AG04450 (cell line): ENCODE measurements around the gene METTL13. TPM values are rescaled to one million over a fixed set of nuclear protein-coding genes. Genes with fewer than 3 reads are reported as not detected.

Experiments used
- CTCF ChIA-PET: fragments of 300-600, 350-600 bp; formaldehyde crosslinking; extraction: SDS; loops from one replicate; lab custom pipeline; 2022; ENCODE audit warnings: antibody characterized with exemption, inconsistent platforms; lab: Charles Lee
- POLR2A ChIA-PET: fragments of 350-600 bp; formaldehyde crosslinking; extraction: SDS; loops from one replicate; lab custom pipeline; 2021; ENCODE audit warnings: antibody characterized with exemption, inconsistent platforms; lab: Yijun Ruan, JAX
- DNase-seq: peaks from one replicate; pipeline ENCODE4 v3.0.0-alpha.2; 2011; ENCODE audit warnings: low read depth, low spot score
- H3K27ac ChIP-seq: one replicate; pipeline ENCODE4 v1.5.1; 2012; ENCODE audit warnings: low read depth, low read length, control low read depth
- H3K27me3 ChIP-seq: one replicate; pipeline ENCODE4 v1.6.0; 2012; ENCODE audit warnings: low read length; ENCODE audit not compliant: control insufficient read depth, insufficient read depth
- H3K4me3 ChIP-seq: 2 replicates; pipeline ENCODE4 v1.5.1; 2011; ENCODE audit warnings: mild to moderate bottlenecking, low read depth, low read length, control low read depth
- H3K9me3 ChIP-seq: 2 replicates; pipeline ENCODE4 v1.5.1; 2012; ENCODE audit warnings: low read length; ENCODE audit not compliant: control insufficient read depth, insufficient read depth
- polyA plus RNA-seq: library from polyadenylated mRNA; depleted of rRNA; stranded (reverse); fragments of >200 nt; gene quantifications from 2 replicates; pipeline ENCODE4 v1.2.3, GENCODE V29; 2011
- TF ChIP-seq, protein P1 (sequence below): IDR thresholded peaks from 2 replicates; pipeline ENCODE4 v1.5.1; 2011; ENCODE audit warnings: low read depth, low read length, control low read depth, inconsistent platforms

The METTL13 gene
- polyA plus RNA-seq, 1 experiment: 32.0 TPM

DNA sequence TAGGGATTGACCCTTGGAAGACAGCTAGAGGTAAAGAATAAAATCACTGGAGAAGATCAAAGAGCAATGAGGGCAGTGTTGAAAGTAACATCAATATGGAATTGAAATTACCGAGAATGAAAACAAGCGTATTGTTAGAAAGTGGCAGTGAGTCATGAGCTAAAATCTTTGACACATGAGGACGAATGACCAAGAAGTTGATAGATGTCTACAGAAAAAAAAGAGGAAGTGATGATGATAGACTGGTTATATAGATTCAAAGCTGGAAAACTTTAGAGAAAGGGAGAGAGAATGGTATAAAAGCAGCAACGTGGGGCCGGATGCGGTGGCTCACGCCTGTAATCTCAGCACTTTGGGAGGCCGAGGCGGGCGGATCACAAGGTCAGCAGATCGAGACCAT lies 47.3 kb downstream of the METTL13 start:
- Histone ChIP-seq H3K4me3 (no peak overlapping the region), H3K9me3 (peaks cover 6% of the 10 kb centered on the region), H3K27ac (no peak overlapping the region), H3K27me3 (peaks cover 7% of the 10 kb centered on the region)
- TF ChIP-seq, protein P1, sequence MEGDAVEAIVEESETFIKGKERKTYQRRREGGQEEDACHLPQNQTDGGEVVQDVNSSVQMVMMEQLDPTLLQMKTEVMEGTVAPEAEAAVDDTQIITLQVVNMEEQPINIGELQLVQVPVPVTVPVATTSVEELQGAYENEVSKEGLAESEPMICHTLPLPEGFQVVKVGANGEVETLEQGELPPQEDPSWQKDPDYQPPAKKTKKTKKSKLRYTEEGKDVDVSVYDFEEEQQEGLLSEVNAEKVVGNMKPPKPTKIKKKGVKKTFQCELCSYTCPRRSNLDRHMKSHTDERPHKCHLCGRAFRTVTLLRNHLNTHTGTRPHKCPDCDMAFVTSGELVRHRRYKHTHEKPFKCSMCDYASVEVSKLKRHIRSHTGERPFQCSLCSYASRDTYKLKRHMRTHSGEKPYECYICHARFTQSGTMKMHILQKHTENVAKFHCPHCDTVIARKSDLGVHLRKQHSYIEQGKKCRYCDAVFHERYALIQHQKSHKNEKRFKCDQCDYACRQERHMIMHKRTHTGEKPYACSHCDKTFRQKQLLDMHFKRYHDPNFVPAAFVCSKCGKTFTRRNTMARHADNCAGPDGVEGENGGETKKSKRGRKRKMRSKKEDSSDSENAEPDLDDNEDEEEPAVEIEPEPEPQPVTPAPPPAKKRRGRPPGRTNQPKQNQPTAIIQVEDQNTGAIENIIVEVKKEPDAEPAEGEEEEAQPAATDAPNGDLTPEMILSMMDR: no peak
- ChIA-PET CTCF (no interaction called here), POLR2A (no interaction called here)
- DNase-seq: no peak

- TF ChIP-seq, protein P1: no peak
- CTCF ChIA-PET: interaction anchor here (1.3 to 1.6 kb wide), 2 partner anchors 31 to 117 kb away, joined by 3 to 6 read pairs; no protein-coding TSS in a partner anchor
- Histone ChIP-seq H3K4me3 (no peak overlapping the region), H3K27ac (no peak overlapping the region), H3K9me3 (no peaks in the 10 kb centered on the region; the same call in 1 of the 2 replicates), H3K27me3 (peaks cover 17% of the 10 kb centered on the region)
- POLR2A ChIA-PET: no interaction called here
- no peak for DNase-seq
Observed at GRCh38 chr1:171833091-171833825, 51.8 kb downstream of the METTL13 start.

GRCh38 chr1:171834821-171835220 lies 53.4 kb downstream of the METTL13 start:
- H3K9me3 ChIP-seq: no peaks in the 10 kb centered on the region
- ChIA-PET CTCF (interaction anchor here (0.5 to 1.6 kb wide), 3 partner anchors 33 to 119 kb away, joined by 3 to 6 read pairs (median 3); no protein-coding TSS in a partner anchor), POLR2A (no interaction called here)
- H3K4me3 ChIP-seq: no peak overlapping the region
- no peak for DNase-seq
- TF ChIP-seq, protein P1: no peak
- no peak overlapping the region for H3K27ac ChIP-seq
- H3K27me3 ChIP-seq: peaks cover 15% of the 10 kb centered on the region

- Histone ChIP-seq H3K27me3 (peaks cover 11% of the 10 kb centered on the region), H3K9me3 (no peaks in the 10 kb centered on the region; the same call in 1 of the 2 replicates), H3K27ac (no peak overlapping the region), H3K4me3 (no peak overlapping the region)
- TF ChIP-seq, protein P1: no peak
- no peak for DNase-seq
- ChIA-PET CTCF (interaction anchor here (0.5 to 0.7 kb wide), 2 partner anchors 148 to 229 kb away, joined by 3 to 8 read pairs; no protein-coding TSS in a partner anchor), POLR2A (no interaction called here)
Observed at GRCh38 chr1:171835891-171836290, 54.4 kb downstream of the METTL13 start.
